WI38 (cell line): ENCODE results near the gene ACIN1.

ENCODE experiments used
- H3K4me3 ChIP-seq: 2 replicates; pipeline ENCODE4 v1.5.1; 2011; ENCODE audit warnings: low read depth, mild to moderate bottlenecking, control low read depth, low read length
- CTCF ChIP-seq: IDR thresholded peaks from 2 replicates; pipeline ENCODE4 v1.5.1; 2012; ENCODE audit warnings: low read depth, mild to moderate bottlenecking, control low read depth, low read length

The ACIN1 gene

GRCh38 chr14:23067847-23068788 is 26.8 kb downstream of the ACIN1 start:
- no peak for TF ChIP-seq CTCF
- peak overlapping the region; percentile 17; the same call in 1 of the 2 replicates for H3K4me3 ChIP-seq

- no peak for TF ChIP-seq CTCF
- no peak overlapping the region for H3K4me3 ChIP-seq
These were observed 27.8 kb downstream of the ACIN1 start for GRCh38 chr14:23066855-23067744.

GRCh38 chr14:23066368-23066767 is 28.6 kb downstream of the ACIN1 start:
- no peak for TF ChIP-seq CTCF
- no peak overlapping the region for H3K4me3 ChIP-seq

- no peak overlapping the region for H3K4me3 ChIP-seq
- no peak for TF ChIP-seq CTCF
These were observed 31.3 kb downstream of the ACIN1 start for GRCh38 chr14:23063601-23064000.

- H3K4me3 ChIP-seq, result no peak overlapping the region
- TF ChIP-seq CTCF, result no peak
These were observed 32.9 kb downstream of the ACIN1 start for GRCh38 chr14:23062002-23062401.

- no peak for TF ChIP-seq CTCF
- no peak overlapping the region for H3K4me3 ChIP-seq
These were observed 34.2 kb downstream of the ACIN1 start for GRCh38 chr14:23060536-23061260.
